AG08396 (cell line): ENCODE results near the gene LRRK2.
"Not testable (repeated sequence)": the region's sequence is repeated elsewhere in the genome, so short reads cannot be mapped to it uniquely, and the experiment has no call there.

Source experiments
- DNase-seq: peaks from one replicate; pipeline ENCODE4 v3.0.0; 2012; ENCODE audit warnings: low spot score, mixed read lengths

Gene LRRK2

GRCh38 chr12:40315375-40315774 is 90.6 kb downstream of the LRRK2 start:
- no peak for DNase-seq

- no peak for DNase-seq
Observed at GRCh38 chr12:40324261-40324660, 99.5 kb downstream of the LRRK2 start.

GRCh38 chr12:40325349-40325960 is 100.7 kb downstream of the LRRK2 start:
- peak; percentile 5 for DNase-seq

GRCh38 chr12:40327535-40327934 is 102.7 kb downstream of the LRRK2 start:
- DNase-seq, result no peak

- DNase-seq, result no peak
Observed at GRCh38 chr12:40330180-40330579, 105.4 kb downstream of the LRRK2 start.

DNA sequence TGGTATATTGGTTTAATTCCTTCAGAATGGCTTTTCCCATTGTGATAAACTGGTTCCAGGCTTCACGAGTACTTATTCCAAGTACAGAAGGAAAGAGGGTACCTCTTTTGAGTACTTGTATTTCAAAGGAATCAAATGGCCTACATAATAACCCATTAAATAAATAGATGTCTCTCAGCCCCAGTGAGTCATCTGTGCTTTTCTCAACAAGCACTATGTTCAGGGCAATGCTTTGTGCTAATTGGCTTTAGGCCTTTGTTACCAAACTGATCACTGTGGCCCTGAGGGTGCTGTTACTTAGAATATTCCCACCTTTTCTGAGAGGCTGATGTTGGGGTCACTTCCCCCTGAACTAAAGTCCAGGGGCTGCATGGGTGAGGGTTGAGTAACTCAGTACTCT is 107.1 kb downstream of the LRRK2 start:
- DNase-seq, result no peak

DNA sequence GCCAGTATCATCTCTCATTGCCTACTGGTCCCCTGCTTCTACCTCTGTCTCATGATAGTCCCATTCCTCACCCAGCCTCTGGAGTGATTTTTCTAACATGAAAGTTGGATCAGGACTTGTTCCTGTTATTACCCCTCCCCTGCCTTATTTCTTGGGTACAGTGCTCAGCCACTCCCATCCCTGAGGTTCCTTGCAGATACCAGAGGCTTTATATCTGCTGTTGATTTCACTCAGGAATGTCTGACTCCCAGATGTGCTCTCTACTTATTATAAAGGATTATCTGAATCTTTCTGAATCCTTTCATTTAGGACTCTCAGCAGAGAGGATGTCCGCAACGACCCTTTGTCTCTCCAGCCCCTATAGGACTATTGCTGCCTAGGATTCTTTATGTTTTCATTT is 111.2 kb downstream of the LRRK2 start:
- DNase-seq, result no peak

GRCh38 chr12:40336573-40337199 is 111.9 kb downstream of the LRRK2 start:
- DNase-seq, result peak; percentile 29

GRCh38 chr12:40338071-40338470 is 113.3 kb downstream of the LRRK2 start:
- DNase-seq, result no peak

DNA sequence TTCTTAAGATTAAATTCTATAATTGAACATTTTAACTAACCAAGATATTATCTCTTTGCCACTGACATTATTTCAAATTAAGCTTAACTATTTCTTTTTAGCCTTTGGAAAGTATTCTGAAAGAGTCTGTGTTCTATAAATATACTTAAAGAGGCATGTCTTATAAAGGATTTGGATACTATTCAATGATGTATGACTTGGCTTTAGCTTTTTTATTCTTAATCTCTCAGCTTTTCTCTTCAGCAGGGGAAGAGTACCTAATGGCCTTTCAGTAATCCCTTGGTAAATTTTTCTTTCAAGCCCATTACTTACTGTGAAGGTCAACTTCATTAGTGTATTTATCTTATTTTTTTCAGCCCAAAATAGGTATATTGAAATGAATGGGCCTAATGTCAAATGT is 113.8 kb downstream of the LRRK2 start:
- no peak for DNase-seq

- no peak for DNase-seq
Observed at GRCh38 chr12:40342010-40342409, 117.2 kb downstream of the LRRK2 start.

DNA sequence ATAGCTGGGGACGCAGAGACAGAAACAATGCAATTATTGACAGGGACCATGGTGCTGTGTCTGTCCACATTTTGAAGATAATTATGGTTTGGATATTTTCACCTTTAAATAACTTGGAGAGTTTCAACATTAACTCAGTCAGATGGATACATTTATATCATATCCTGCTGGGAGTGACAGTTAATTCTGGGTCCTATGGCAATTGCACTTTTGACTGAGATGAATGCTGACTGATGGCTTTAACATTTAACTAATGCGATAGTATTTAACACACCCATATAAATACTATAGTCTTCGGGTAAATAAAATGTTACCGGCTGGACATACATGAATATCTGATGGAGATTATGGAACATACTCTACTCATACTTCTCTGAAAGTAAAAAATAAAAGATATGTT is 118.3 kb downstream of the LRRK2 start:
- no peak for DNase-seq

- DNase-seq, result no peak
Observed at GRCh38 chr12:40344312-40344711, 119.5 kb downstream of the LRRK2 start.

- DNase-seq, result peak; percentile 8
Observed at GRCh38 chr12:40351976-40352375, 127.2 kb downstream of the LRRK2 start.

DNA sequence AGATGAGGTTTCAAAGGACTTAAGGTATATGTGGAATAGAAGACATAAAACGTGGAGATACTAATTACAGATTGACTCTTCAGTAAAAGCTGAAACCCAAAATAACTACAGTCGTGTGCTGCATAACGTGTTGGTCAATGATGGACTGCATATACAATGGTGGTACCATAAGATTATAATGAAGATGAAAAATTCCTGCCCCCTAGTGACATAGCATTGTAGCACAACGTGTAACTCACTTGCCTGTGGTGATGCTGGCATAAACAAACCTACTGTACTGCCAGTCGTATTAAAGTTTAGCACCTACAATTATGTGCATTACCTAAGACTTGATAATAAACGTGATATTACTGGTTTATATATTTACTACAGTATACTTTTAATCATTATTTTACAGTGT is 150.3 kb downstream of the LRRK2 start:
- no peak for DNase-seq

DNA sequence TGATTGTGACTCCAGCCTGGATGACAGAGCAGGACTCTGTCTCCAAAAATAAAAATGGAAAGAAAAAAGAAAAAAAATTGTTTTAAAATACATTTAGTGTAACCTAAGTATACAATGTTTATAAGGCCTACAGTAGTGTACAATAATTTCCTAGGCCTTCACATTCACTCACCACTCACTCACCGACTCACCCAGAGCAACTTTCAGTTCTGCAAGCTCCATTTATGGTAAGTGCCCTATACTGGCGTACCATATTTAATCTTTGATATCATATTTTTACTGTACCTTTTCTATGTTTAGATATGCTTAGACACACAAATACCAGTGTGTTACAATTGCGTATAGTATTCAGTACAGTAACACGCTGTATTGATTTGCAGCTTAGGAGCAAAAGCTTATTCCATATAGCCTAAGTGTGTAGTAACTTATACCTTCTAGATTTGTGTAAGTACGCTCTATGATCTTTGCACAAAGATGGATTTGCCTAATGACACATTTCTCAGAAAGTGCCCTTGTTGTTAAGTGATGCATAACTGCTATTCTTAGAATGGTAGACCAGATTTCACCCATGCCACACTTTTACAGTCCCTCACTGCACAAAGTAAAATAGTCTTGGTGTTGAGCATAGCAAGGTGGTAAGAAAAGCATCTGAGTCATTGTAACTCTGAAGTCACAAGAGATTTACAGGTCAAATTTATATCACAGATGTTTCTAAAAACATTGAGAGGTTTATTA is 151.9 kb downstream of the LRRK2 start:
- DNase-seq, result no peak

DNA sequence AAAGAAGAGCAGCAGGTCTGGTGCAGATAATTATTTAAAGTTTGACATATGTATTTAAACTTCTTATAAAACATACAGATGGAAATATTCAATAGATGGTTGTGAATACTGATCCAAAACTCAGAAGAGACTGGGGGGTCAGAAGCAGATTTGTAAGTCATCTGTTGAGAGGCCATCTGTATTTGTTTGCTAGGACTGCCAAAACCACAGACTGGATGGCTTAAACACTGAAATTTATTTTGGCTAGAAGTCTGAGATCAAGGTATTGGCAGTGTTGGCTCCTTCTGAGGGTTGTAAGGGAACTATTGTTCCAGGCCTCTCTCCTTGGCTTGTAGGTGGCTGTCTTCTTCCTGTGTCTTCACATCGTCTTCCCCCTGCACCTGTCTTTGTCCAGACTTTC is 153.9 kb downstream of the LRRK2 start:
- DNase-seq, result no peak

DNA sequence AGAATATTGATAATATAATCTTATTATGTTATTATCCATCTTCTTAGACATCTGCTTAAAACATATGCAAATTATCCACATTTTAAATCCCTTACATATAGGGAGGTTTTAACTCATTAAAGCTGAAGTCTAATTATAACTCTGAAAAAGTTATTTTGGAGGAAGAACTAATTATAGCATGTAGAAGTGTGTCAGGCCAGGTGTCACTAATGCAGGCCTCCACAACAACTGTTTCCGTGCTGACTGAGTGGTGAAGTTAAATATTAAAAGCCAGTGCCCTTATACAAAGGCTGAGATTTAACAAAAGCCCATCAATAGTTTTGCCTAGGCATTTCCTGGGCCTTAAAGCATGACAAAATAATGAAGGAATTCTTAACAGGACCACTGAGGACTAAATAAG is 157.4 kb downstream of the LRRK2 start:
- no peak for DNase-seq

DNA sequence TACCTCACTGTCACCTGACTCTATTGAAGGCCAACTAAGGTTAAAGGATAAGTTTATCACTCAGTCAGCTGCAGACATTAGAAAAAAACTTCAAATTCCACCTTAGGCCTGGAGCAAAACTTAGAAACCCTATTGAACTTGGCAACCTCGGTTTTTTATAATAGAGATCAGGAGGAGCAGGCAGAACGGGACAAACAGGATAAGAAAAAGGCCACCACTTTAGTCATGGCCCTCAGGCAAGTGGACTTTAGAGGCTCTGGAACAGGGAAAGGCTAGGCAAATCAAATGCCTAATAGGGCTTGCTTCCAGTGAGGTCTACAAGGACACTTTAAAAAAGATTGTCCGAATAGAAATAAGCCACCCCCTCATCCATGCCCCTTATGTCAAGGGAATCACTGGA is 162.5 kb downstream of the LRRK2 start:
- not testable (repeated sequence) for DNase-seq

DNA sequence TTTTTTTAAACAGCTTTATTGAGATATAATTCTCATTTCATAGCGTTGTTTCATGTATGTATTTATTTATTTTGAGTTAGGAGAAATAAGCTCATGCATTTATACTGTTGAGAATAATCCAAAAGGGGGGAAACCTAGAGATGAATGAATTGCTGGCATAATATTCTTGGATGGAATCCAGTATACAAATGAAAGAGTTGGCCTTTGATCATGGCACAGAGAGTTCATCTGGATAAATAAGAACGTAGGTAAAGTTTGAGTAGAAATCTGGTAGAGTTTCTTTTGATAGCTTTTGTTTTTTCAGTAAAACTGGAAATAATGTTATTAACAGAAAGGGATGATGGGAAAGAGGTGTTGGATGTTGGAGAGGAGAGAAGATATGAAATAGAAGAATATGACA is 166.2 kb downstream of the LRRK2 start:
- DNase-seq, result no peak

DNA sequence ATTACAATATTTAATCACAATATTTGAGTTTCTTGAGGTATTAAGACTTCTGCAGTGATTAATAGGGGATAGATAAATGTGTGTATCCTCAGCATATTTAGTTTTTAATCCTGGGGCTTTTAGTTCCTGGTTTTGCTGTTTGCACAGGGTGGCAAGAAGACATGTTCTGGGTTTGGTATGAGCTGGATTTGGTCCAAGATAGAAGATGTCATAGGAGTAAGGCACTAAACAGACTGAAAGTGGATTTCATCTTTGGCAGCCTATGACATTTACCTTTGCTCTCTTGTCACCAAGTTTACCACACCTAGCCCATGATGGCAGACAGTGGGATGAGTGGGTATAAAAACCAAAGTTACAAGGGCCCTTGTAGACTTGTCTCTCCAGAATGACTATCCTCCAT is 168.2 kb downstream of the LRRK2 start:
- DNase-seq, result no peak

- DNase-seq, result no peak
Observed at GRCh38 chr12:40399656-40400055, 174.9 kb downstream of the LRRK2 start.

DNA sequence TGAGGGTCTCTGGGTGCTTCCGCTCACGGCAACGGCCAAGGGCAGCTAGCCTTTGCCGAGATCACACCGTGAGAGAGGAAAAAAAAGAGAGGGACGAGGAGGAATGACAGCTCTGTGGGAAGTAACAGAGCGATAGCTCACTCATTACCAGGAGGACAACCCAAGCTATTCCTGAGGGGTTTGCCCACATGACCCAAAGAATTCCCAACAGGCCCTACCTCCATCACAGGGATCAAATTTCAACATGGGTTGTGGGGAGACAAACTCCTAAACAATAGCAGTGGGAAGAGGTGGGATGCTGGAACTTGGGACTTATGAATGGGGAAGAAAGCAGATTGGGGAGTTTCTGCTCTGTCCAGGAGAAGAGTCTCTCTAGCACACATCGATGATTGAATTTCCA is 180.6 kb downstream of the LRRK2 start:
- no peak for DNase-seq
